HG03521 (cell line): ENCODE data around the gene RGS6.

Source experiments
- ATAC-seq: cut with Tn5 transposase; IDR thresholded peaks from one replicate; pipeline ENCODE4 v1.9.1; 2021; ENCODE audit warnings: mild to moderate bottlenecking, moderate library complexity; ENCODE audit not compliant: unreplicated experiment

Gene RGS6

GRCh38 chr14:72303930-72304329 lies 371.7 kb downstream of the RGS6 start:
- no peak for ATAC-seq

GRCh38 chr14:72305561-72305960 lies 373.3 kb downstream of the RGS6 start:
- ATAC-seq = no peak

GRCh38 chr14:72308967-72309485 lies 376.8 kb downstream of the RGS6 start:
- ATAC-seq = no peak

GRCh38 chr14:72311116-72311515 lies 378.9 kb downstream of the RGS6 start:
- ATAC-seq = no peak

- no peak for ATAC-seq
Observed at GRCh38 chr14:72311516-72311915, 379.3 kb downstream of the RGS6 start.

GRCh38 chr14:72314808-72315435 lies 382.7 kb downstream of the RGS6 start:
- no peak for ATAC-seq

- no peak for ATAC-seq
Observed at GRCh38 chr14:72315714-72316113, 383.5 kb downstream of the RGS6 start.

GRCh38 chr14:72318648-72319047 lies 386.4 kb downstream of the RGS6 start:
- no peak for ATAC-seq

GRCh38 chr14:72332046-72332445 lies 399.8 kb downstream of the RGS6 start:
- no peak for ATAC-seq

- ATAC-seq = no peak
Observed at GRCh38 chr14:72332871-72333270, 400.6 kb downstream of the RGS6 start.

- no peak for ATAC-seq
Observed at GRCh38 chr14:72333357-72333756, 401.1 kb downstream of the RGS6 start.

GRCh38 chr14:72336311-72336980 lies 404.2 kb downstream of the RGS6 start:
- no peak for ATAC-seq

- ATAC-seq = no peak
Observed at GRCh38 chr14:72341237-72341636, 409.0 kb downstream of the RGS6 start.

- ATAC-seq = no peak
Observed at GRCh38 chr14:72341686-72342085, 409.5 kb downstream of the RGS6 start.

- ATAC-seq = no peak
Observed at GRCh38 chr14:72347118-72347517, 414.9 kb downstream of the RGS6 start.

GRCh38 chr14:72350215-72350614 lies 418.0 kb downstream of the RGS6 start:
- ATAC-seq = no peak

- ATAC-seq = no peak
Observed at GRCh38 chr14:72352012-72352411, 419.8 kb downstream of the RGS6 start.

- no peak for ATAC-seq
Observed at GRCh38 chr14:72366619-72367018, 434.4 kb downstream of the RGS6 start.

- no peak for ATAC-seq
Observed at GRCh38 chr14:72369106-72369505, 436.9 kb downstream of the RGS6 start.

- no peak for ATAC-seq
Observed at GRCh38 chr14:72377016-72377415, 444.8 kb downstream of the RGS6 start.

GRCh38 chr14:72380456-72380855 lies 448.2 kb downstream of the RGS6 start:
- no peak for ATAC-seq

- ATAC-seq = no peak
Observed at GRCh38 chr14:72383865-72384264, 451.6 kb downstream of the RGS6 start.

- ATAC-seq = no peak
Observed at GRCh38 chr14:72387726-72388125, 455.5 kb downstream of the RGS6 start.
